Panc1 (cell line): ENCODE results near the gene RANBP3L.

Experiments used
- POLR2AphosphoS5 ChIP-seq: IDR thresholded peaks from 2 replicates; pipeline ENCODE4 v1.6.1; 2012; ENCODE audit warnings: mild to moderate bottlenecking, low read depth, low read length, moderate library complexity
- TF ChIP-seq, protein P1 (sequence below): fragments of 450-650 bp; IDR thresholded peaks from 2 replicates; pipeline ENCODE4 v1.5.1; 2017; ENCODE audit warnings: mild to moderate bottlenecking

DNA sequence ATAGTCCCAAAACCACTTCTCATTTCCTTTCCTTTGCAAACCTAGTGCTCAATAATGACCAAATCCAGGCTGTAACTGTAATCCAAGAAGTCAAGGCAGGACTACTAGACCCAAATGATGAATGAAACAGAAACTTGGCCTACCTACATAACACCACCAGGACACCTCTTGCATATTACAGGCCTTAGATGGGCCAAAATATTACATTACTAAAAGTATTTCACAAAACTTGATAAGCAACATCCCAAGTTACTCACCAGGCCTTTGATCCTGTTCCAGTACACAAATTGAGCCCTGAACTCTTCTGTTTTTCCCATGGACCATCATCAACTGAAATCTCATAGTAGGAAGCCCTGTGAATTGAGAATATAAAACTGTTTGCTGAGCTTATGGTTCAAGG, 94.8 kb downstream of the RANBP3L start:
- TF ChIP-seq, protein P1, sequence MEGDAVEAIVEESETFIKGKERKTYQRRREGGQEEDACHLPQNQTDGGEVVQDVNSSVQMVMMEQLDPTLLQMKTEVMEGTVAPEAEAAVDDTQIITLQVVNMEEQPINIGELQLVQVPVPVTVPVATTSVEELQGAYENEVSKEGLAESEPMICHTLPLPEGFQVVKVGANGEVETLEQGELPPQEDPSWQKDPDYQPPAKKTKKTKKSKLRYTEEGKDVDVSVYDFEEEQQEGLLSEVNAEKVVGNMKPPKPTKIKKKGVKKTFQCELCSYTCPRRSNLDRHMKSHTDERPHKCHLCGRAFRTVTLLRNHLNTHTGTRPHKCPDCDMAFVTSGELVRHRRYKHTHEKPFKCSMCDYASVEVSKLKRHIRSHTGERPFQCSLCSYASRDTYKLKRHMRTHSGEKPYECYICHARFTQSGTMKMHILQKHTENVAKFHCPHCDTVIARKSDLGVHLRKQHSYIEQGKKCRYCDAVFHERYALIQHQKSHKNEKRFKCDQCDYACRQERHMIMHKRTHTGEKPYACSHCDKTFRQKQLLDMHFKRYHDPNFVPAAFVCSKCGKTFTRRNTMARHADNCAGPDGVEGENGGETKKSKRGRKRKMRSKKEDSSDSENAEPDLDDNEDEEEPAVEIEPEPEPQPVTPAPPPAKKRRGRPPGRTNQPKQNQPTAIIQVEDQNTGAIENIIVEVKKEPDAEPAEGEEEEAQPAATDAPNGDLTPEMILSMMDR = no peak
- no peak for TF ChIP-seq POLR2AphosphoS5
